GM23338 (cell line): ENCODE measurements around the gene SIRPB2.

Experiments used
- CTCF ChIP-seq, 2 experiments: fragments of 200-600 bp in 1 of 2; sonication (generic) in 1 of 2; conservative IDR thresholded peaks; 2 replicates each; pipeline versions ENCODE4 v1.5.1 to v1.6.1; 2016 to 2017; ENCODE audit warnings: antibody characterized with exemption in 2 of 2, low read depth in 2 of 2, mild to moderate bottlenecking in 2 of 2, moderate library complexity in 1 of 2
- POLR2AphosphoS5 ChIP-seq: IDR thresholded peaks from 2 replicates; pipeline ENCODE4 v1.6.1; 2016; ENCODE audit warnings: antibody characterized with exemption, low read depth
- ZNF331 ChIP-seq: fragments of 250-450 bp; sonication (Bioruptor Pico); IDR thresholded peaks from 2 replicates; pipeline ENCODE4 v1.5.0; 2020; ENCODE audit warnings: low read depth, mild to moderate bottlenecking, moderate library complexity

DNA sequence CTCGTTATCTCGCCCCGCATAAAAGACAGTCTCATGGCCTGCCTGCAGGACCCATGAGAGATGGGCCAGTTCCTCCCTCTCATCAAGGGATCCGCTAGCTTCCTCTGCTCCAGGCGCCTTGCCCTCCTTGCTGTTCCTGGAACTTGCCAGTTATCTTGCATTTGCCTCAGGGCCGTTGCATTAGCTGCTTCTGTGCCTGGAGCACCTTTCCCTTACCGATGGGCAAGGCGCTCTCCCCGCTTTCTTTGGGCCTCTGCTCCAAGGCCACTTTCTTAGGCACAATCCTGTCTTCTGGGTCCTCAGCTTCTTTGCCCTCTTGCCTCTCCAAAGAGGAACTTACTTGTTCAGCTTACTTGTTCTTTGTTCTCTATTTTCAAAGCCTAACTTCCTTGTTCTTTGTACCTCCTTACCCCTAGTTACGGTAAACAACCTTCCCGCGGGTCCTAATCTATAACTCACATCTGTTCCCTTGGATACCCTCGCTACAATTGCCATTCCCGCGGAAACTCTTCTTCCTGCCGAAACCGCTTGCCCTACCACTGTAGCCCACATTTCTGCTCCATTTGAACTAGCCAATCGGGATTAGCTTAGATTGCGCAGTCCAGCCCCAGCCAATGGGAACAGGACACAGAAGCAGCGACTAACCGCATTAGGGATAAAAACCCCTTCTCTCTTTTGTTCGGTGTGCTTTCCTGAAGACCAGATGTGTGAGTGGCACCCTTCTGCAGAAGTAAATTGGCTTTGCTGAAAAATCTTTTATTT, 23.7 kb downstream of the SIRPB2 start:
- no peak for TF ChIP-seq CTCF (conservative IDR thresholded peaks at IDR 0.05; ENCODE audit: low read depth in 2 of 2)
- no peak for TF ChIP-seq POLR2AphosphoS5
- TF ChIP-seq ZNF331 (CRISPR knock-in tag): no peak
